ENCODE results near the gene PPP1R12A. TPM values are rescaled to one million over a fixed set of nuclear protein-coding genes. Genes with fewer than 3 reads are reported as not detected.
"Not testable (repeated sequence)": the region's sequence is repeated elsewhere in the genome, so short reads cannot be mapped to it uniquely, and the experiment has no call there.

The PPP1R12A gene
- total RNA-seq, 1 experiment from 2014 or later, result 69.9 TPM

GRCh38 chr12:79982086-79983062, 47.5 kb upstream of the PPP1R12A start:
- no peak for DNase-seq
- no TSS peak for BruUV-seq (replicated peaks)

GRCh38 chr12:79978692-79979091, 43.8 kb upstream of the PPP1R12A start:
- H3K36me3 ChIP-seq (ENCODE audit: low read depth), result no peaks in the 10 kb centered on the region
- BruUV-seq (replicated peaks), result no TSS peak
- no peak overlapping the region for H3K27ac ChIP-seq
- CTCF ChIA-PET, result no interaction called here
- DNase-seq, result no peak
- H3K4me1 ChIP-seq (replicated peaks; ENCODE audit: insufficient read depth), result no peaks in the 10 kb centered on the region
- H3K4me3 ChIP-seq, result no peak overlapping the region
- H3F3A ChIP-seq (ENCODE audit: insufficient read depth, low read depth), result no peaks in the 10 kb centered on the region
- no peak for TF ChIP-seq CTCF (conservative IDR thresholded peaks at IDR 0.05)
- TF ChIP-seq EZH2 (IDR thresholded peaks at IDR 0.05; ENCODE audit: low read depth), result no peak
- no peaks in the 10 kb centered on the region for H3K79me2 ChIP-seq (ENCODE audit: low read depth)
- no peaks in the 10 kb centered on the region for H3K9me3 ChIP-seq (ENCODE audit: insufficient read depth, low read depth)
- no peaks in the 10 kb centered on the region for H4K20me1 ChIP-seq (ENCODE audit: insufficient read depth)
- no peaks in the 10 kb centered on the region for H3K9me2 ChIP-seq (ENCODE audit: insufficient read depth)
- intact Hi-C loops (cut with micrococcal nuclease; ENCODE audit: unreplicated experiment), result no loop called here
- POLR2A ChIA-PET (ENCODE audit: unreplicated experiment), result interaction anchor here (0.7 kb wide), 1 partner anchor 38 kb away, joined by 3 read pairs; no protein-coding TSS in a partner anchor
- no peaks in the 10 kb centered on the region for H3K27me3 ChIP-seq (ENCODE audit: insufficient read depth, low read depth)
- H2AFZ ChIP-seq, result no peak overlapping the region
- no peak overlapping the region for H3K4me2 ChIP-seq

More at GRCh38 chr12:79982086-79983062, 47.5 kb upstream of the PPP1R12A start:
- Histone ChIP-seq H3K36me3 (ENCODE audit: low read depth) (no peaks in the 10 kb centered on the region), H3K9me3 (ENCODE audit: insufficient read depth, low read depth) (no peaks in the 10 kb centered on the region), H3F3A (ENCODE audit: insufficient read depth, low read depth) (no peaks in the 10 kb centered on the region), H3K27me3 (ENCODE audit: insufficient read depth, low read depth) (no peaks in the 10 kb centered on the region), H3K9me2 (ENCODE audit: insufficient read depth) (no peaks in the 10 kb centered on the region), H3K79me2 (ENCODE audit: low read depth) (no peaks in the 10 kb centered on the region), H3K4me1 (replicated peaks; ENCODE audit: insufficient read depth) (no peaks in the 10 kb centered on the region), H4K20me1 (ENCODE audit: insufficient read depth) (no peaks in the 10 kb centered on the region), H3K4me3 (no peak overlapping the region), H2AFZ (no peak overlapping the region), H3K27ac (no peak overlapping the region), H3K4me2 (no peak overlapping the region)
- intact Hi-C loops (cut with micrococcal nuclease; ENCODE audit: unreplicated experiment), result no loop called here
- ChIA-PET POLR2A (ENCODE audit: unreplicated experiment) (no interaction called here), CTCF (no interaction called here)
- TF ChIP-seq EZH2 (IDR thresholded peaks at IDR 0.05; ENCODE audit: low read depth) (no peak), CTCF (conservative IDR thresholded peaks at IDR 0.05) (no peak)

GRCh38 chr12:79977856-79978460, 43.1 kb upstream of the PPP1R12A start:
- CTCF ChIA-PET, DNase-seq: not testable (repeated sequence)
- POLR2A ChIA-PET (ENCODE audit: unreplicated experiment), result interaction anchor here (0.7 kb wide), 2 partner anchors 38 to 939 kb away, joined by 3 to 4 read pairs; no protein-coding TSS in a partner anchor

More at GRCh38 chr12:79977856-79978460, 43.1 kb upstream of the PPP1R12A start:
- H3F3A ChIP-seq (ENCODE audit: insufficient read depth, low read depth); H3K36me3 ChIP-seq (ENCODE audit: low read depth); intact Hi-C loops (cut with micrococcal nuclease; ENCODE audit: unreplicated experiment); H3K4me3 ChIP-seq; H3K9me3 ChIP-seq (ENCODE audit: insufficient read depth, low read depth); H2AFZ ChIP-seq; H3K79me2 ChIP-seq (ENCODE audit: low read depth); H3K4me1 ChIP-seq (replicated peaks; ENCODE audit: insufficient read depth); H3K27me3 ChIP-seq (ENCODE audit: insufficient read depth, low read depth); BruUV-seq (replicated peaks); H3K9me2 ChIP-seq (ENCODE audit: insufficient read depth); H4K20me1 ChIP-seq (ENCODE audit: insufficient read depth); H3K4me2 ChIP-seq; H3K27ac ChIP-seq: not testable (repeated sequence)

Data from PC-9 (cell line).